ENCODE results near the gene CARD9.

- TF ChIP-seq CTCF (IDR thresholded peaks at IDR 0.05) (no peak), POLR2A (IDR thresholded peaks at IDR 0.05) (no peak)
These were observed 19.5 kb downstream of the CARD9 start for GRCh38 chr9:136353757-136354488.

Data from esophagus squamous epithelium (tissue), 4 donors.